GM18873 (cell line): ENCODE results near the gene FSHB.
"Not testable (repeated sequence)": the region's sequence is repeated elsewhere in the genome, so short reads cannot be mapped to it uniquely, and the experiment has no call there.

Source experiments
- ATAC-seq: cut with Tn5 transposase; IDR thresholded peaks from one replicate; pipeline ENCODE4 v1.9.1; 2021; ENCODE audit warnings: mild to moderate bottlenecking, moderate library complexity, moderate number of reproducible peaks; ENCODE audit not compliant: unreplicated experiment, low FRiP score

FSHB gene

DNA sequence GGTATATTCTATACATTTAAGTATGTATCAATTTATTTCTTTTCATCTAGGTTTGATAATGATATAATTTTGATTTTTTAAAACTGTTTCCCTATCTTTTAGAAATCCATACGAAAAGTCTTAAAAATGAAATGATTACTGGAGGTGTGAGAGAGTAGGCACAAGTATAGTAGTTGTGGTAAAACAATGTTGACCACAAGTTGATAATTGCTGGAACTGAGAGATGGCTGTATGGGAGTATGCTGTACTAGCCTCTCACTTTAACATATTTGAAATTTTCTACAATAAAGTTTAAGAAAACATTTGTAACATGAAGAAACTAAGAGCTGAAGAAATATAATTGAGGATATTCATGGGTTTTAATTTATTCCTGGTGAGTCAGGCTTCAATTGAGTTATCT, 30.0 kb downstream of the FSHB start:
- peak; percentile 98 for ATAC-seq

DNA sequence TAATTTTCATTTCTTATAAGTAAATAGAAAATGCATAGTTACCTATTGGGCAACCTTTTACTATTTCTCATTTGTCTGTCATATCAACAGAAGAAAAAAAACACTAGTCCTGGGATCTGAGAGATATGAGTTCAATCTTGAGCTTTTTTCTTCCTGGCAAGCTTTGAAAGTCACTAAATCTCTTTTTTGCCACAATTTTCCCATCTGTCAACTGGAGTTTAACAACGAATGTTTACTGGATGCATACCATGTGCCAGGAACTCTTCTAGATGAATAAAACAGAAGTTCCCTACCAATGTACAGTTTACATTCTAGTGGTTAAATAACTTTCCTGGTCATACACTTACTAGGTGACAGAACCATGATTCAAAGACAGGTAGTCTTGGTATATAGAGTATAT, 31.0 kb downstream of the FSHB start:
- no peak for ATAC-seq

DNA sequence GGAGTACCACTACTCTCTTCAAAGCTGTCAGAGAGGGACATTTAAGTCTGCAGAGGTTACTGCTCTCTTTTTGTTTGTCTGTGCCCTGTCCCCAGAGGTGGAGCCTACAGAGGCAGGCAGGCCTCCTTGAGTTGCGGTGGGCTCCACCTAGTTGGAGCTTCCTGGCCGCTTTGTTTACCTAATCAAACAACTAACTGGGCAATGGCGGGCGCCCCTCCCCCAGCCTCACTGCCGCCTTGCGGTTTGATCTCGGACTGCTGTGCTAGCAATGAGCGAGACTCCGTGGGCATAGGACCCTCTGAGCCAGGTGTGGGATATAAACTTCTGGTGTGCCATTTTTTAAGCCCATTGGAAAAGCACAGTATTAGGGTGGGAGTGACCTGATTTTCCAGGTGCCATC, 37.8 kb downstream of the FSHB start:
- not testable (repeated sequence) for ATAC-seq

DNA sequence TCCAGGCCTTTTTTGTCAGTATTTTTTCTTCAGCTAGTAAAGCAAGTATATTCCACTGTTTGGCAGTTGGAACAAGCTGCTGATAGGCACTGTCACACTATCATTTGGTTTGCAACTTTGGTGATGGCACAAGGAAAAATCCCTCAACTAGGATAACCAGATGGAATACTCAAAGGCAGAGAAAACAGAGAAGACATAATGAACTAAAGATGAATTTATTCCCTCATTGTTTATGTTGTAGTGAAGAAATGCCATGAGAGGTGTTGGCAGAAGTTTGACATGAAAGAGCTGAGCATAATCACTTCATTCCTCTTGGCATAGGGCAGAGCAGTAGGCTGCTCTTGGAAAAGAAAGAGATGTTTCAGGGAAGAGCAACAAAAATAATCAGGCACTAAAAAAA, 39.9 kb downstream of the FSHB start:
- no peak for ATAC-seq

DNA sequence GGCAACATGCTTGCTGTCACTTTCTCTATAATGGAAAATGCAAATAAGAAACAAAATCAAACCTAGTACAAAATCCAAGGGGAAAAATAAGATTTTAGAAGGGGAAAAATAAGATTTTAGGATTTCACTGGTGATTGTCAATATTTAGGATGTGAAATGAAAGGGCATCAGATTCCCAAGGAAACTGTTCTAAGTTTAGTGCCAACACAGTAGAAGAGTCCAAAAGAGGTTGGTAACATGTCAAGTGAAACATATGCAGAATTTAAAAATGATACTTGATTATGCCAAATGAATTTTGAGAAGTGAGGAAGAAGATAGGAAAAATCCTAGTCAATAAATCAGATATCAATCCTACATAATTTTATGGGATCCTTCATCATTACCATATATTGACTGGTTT, 46.4 kb downstream of the FSHB start:
- ATAC-seq: no peak

DNA sequence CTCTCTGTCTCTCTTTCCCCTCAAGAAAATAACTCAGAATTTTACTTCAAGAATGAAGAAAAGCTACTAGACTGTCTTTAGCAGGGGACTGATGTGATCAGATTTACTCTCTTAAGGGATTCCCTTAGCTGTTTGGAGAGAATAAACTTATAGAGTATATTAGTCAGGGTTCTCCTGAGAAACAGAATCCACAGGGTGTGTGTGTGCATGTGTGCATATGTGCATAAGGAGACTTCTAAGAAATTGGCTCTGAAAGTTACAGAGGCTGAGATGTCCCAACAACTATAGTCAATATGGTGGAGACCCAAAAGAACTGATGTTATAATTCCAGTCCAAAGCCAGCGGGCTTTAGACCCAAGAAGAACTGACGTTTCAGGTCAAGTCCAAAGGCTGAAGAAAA, 49.0 kb downstream of the FSHB start:
- ATAC-seq: no peak

DNA sequence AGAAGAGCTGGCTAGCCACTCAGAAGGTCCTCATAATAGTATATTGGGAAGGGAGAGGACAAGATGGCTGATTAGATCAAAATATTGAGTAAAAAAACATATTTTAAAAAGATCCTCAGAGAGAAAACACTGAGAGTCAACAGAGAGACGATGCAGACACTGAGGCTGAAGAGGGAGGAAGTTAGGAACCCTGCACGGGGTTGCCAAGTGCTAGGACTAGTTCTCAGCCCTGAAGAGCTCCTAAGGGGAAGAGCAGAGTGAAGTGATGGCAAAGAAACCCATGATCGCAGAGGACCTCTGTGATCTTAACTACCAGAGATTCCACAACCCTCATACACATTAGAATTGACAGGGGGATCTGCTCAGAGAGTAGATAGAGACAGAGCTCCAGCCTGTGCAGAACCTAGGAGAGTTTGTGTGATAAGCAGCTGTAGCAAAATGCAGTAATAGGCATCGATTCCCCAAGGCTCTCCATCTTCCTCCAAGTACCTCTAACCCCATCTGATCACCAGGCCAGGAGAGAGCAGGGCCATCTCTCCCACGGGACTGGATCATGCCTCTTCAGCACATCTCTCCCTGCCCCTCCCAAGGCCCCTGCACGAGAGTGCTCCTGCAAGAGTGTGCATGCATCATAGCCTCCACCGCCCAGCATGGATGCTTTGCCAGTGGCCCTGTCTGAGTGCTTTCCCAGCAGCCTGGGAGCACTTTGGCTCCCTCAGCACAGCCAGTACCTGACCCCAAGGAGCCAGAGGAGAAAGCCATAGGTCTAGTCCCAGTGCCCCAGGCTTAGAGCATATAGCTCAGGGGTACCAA, 50.9 kb downstream of the FSHB start:
- ATAC-seq: peak; percentile 23

DNA sequence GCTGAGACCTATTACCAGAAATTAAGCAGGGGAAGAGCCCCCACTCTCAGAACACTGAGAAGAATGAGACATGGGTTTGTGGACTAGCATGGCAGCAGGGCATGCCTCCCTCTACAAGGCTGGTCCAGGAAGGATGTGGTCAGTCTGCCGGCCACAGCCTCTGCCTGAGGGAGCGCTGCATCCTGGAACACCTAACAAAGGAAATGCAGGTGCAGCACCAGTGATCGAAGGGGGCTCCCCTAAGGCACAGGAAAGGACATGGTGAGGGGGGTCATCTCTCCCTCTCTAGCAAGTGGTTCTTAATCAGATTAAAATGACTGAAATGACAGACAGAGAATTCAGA, 51.4 kb downstream of the FSHB start:
- ATAC-seq: peak; percentile 88
